ENCODE measurements around the gene ENOSF1.
"Not testable (repeated sequence)": the region's sequence is repeated elsewhere in the genome, so short reads cannot be mapped to it uniquely, and the experiment has no call there.

ENOSF1 gene, protein sequence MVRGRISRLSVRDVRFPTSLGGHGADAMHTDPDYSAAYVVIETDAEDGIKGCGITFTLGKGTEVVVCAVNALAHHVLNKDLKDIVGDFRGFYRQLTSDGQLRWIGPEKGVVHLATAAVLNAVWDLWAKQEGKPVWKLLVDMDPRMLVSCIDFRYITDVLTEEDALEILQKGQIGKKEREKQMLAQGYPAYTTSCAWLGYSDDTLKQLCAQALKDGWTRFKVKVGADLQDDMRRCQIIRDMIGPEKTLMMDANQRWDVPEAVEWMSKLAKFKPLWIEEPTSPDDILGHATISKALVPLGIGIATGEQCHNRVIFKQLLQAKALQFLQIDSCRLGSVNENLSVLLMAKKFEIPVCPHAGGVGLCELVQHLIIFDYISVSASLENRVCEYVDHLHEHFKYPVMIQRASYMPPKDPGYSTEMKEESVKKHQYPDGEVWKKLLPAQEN

DNA sequence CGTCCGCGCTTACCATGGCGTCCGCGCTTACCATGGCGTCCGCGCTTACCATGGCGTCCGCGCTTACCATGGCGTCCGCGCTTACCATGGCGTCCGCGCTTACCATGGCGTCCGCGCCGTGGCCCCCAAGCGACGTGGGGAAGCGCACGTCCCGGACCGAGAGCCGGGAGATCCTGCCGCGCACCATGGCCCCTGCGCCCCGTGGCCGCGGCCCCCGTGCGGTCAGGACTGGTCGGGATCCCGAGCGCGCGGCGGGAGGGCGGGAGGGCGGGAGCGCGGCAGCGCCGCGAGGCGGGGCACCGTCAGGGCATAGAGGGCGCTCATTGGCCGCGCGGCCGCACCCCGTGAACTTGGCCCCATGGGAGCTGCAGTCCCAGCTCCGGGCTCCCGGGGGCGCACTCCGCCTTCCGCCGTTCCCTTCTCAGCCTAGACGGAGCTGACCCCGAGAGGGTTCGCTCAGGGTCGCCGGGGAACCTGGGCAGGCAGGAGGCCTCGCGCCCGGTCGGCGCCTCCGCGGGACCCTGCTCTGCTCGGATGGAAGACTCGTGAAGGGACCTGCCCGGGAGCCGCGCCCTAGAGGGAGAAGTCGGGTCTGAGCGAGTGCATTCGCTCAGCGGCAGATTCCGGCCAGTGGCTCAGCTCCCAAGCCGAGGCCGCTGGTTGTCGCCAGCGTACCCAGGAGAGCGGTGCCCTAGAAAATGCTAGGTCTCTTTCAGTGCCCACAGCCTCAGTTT is at the start of gene ENOSF1:
ENOSF1 (minus strand) TSS at position 230 of the 734 bp plus-strand sequence; CDS start at position 187, 43 bp downstream.
- peak; percentile 82 for DNase-seq

DNA sequence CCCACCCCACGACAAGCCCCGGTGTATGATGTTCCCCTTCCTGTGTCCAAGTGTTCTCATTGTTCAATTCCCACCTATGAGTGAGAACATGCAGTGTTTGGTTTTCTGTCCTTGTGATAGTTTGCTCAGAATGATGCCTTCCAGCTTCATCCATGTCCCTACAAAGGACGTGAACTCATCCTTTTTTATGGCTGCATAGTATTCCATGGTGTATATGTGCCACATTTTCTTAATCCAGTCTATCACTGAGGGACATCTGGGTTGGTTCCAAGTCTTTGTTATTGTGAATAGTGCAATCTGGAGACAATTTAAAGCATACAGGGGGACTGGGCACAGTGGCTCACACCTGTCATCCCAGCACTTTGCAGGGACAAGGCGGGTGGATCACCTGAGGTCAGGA is 47.4 kb upstream of the ENOSF1 start:
- not testable (repeated sequence) for DNase-seq

DNA sequence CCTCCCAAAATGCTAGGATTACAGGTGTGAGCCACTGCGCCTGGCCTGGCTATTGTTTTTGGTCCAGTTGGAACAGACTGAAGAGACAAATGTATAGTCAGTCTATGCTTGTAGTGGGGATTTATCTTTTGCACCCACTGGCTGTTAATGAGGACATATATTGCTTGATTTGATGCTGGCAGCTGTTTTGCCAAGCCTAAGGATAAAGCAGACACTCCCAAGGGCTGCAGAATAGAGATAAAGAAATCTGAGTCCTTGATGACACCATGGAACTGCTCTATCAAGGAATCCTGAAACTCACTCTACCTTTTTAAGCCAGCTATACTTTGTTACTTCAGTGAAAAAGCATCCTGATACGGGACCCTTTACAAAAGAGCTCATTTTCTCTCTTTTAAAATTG is 43.1 kb upstream of the ENOSF1 start:
- DNase-seq = no peak

DNA sequence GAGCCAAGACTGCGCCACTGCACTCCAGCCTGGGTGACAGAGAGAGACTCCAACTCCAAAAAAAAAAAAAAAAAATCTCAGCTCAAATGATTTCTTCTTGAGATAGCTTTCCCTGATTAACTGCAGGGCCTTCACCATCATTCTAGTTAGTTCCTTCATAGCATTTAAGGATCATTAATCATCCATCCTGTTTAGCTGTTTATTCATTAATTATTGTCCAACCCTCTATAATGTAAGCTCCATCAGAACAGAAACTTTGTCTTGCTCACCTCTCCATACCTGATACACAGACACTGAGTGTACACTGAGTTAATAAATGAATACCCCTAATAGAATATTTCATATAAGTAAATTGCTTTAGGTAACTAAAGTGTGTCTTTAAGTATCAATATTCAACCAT is 42.2 kb upstream of the ENOSF1 start:
- DNase-seq = no peak

DNA sequence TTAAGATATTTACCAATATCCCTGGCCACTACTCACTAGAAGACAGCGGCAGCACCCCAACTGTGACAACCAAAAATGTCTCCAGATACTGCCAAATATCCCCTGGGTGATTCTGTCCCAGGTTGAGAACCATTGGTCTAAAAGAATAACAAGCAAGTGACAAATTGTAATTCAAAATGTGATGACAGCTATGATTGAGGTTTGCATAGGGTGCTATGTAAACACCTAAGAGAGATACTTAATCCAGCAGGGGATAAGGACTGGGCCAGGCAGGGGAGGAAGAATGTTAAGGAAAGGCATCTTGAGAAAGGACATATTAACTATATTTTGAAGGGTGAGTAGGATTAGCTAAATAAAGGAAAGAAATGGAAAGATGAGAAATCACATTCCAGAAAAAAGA is 38.0 kb upstream of the ENOSF1 start:
- no peak for DNase-seq

DNA sequence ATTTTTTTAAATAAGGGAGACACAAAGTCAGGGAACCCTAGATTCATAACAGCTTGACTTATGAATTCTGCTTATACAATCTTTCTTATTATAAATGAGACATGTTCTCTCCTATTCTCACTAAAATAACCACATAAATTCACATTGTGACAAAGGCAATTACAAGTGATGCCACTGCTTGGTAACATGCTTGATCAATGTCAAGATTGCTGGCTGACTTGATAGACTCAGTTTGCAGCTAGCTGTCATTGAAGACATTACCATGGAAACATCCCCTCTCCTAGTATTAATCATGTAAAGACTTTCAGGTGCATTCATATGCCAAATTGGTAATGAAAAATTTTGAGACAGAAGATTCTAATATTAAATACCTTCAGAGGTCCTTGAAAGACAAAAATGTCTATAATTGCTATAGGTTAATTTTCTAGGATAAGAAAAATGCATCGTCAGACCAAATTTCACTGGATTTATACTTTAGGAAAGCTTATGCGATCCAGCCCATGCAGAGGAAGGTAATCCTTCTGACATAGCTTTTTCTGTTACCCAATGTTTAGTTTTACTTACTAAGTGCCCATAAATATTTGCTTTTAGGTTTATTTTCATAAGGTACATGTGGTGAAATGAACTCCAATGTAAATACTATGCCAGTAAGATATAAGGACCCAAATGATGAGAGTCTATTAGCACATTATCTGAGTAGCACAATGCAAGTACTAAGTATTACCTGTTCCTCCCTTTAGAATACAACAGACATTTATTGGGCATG is 32.6 kb upstream of the ENOSF1 start:
- DNase-seq = no peak

DNA sequence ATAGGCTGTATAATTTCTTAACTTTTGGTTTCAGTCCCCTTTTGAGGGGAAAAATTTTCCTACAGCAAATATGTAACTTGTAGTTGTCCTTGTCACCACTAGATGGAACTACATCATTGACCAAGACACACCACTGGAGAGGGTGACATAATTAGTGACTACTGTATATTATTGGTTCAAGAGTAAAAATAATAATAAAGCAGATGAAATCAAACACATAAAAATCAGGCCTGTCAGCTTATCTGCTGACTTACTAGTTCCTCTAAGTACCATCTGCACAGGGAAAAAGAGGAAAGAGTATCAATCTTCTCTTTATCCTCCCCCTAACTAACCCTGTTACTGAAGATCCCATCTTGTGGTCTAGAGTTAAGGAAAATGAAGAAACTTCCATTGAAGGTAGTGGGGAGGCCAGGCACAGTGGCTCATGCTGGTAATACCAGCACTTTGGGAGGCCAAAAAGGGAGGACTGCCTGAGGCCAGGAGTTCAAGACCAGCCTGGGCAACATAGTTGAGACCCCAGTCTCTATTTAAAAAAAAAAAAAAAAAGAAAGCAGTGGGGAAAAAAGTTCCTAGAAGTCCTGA is 29.6 kb upstream of the ENOSF1 start:
- DNase-seq = no peak

DNA sequence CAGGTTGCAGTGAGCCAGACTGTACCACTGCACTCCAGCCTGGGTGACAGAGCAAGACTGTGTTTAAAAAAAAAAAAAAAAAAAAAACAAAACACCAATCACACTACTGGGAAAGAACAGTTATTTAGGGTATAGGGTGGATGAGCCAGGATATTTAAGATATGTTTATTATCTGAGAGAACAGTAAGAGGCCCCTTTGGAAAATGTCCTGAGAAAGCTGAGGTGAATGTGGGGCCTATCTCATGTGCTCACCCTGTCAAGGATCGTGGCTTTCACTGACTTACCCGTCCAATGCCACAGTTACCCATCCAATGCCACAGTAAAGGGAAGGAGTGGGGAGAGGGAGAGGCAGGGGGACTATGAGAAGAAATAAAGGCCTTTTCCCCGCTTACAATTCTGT is 19.9 kb upstream of the ENOSF1 start:
- no peak for DNase-seq

DNA sequence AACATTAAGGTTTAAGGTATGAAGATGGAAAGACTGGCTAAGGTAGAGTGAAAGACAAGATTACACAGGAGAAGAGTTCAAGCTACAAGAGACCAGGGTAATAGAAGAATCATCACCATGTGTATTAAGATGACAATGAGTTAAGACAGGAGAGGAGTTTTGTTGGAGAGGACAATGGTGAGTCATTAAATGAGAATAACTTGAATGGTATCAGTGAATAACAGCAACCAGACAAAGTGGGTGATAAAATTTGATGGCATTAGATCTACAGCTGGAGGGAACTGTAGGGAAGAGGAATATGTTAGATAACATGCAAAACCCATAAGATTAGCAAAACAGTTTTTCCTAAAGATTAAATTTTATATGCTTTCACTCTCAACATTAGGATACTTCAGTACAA is 18.8 kb upstream of the ENOSF1 start:
- DNase-seq = no peak

DNA sequence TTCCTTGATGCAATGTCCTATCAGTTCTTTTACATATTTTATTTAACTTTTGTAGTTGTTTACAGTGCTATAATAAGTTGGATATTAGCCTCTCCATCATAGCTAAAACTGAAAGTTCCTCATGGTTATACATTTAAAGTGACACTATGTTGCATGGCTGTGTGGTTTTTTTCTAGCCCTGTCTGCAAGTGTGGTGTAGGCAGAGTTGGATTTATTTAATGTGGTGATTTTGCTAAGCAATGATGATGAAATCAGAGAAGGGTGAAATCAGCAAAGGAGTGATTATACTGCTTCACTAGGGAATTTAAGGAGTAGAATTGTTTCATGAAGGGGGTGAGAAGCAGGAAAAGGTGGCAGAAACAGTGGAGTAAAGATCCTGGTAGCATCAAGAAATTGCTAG is 18.3 kb upstream of the ENOSF1 start:
- DNase-seq = no peak

DNA sequence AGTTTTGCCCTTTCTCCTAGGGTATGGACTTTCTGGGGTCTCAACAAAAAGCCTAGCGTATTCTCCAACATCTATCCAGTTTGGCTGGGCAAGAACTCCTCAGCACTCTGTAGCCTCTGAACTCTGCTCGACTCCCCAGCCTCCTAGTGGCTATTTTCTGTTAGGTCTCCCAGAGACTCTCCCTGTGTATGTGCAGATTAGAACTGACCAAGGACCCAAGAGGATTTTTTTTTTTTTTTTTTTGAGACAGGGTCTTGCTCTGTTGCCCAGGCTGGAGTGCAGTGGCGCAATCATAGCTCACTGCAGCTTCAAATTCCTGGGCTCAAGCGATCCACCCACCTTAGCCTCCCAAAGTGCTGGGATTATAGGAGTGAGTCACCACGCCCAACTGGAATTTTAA is 17.7 kb upstream of the ENOSF1 start:
- not testable (repeated sequence) for DNase-seq

DNA sequence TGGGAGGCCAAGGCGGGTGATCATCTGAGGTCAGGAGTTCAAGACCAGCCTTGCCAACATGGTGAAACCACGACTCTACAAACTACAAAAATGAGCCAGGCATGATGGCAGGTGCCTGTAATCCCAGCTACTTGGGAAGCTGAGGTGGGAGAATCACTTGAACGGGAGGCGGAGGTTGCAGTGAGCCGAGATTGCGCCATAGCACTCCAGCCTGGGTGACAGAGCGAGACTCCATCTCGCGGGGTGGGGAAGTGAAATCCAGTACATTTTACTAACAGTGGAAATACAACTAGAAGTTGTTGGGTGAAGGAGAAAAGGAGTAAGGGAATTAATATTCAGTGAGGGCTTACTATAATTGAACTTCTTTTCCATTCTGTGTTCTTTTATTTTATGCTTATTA is 13.2 kb upstream of the ENOSF1 start:
- no peak for DNase-seq

DNA sequence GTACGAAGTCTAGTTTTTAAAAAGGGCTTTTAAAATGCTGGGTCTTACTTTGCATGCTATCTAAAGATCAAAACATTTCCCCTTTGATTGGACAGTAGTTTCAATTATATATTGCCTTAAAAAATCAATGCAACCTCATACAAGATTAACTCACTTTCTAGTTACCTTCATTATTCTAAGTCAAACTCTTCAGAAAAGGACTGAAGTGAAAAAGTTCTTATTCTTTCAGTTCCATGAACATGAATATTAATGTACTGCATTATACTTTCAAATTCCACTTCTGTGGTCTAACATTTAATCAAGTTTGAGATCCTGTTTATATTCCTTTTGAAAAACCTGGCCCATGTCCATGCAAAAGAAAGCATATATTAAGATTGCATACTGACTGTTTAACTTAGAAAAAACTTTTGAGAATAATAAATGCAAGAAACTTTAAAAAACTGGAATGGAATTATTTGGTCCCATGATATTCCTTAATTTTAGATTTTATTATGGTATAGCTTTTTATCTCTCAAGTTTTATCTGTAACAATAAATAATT is 11.2 kb upstream of the ENOSF1 start:
- DNase-seq = no peak

DNA sequence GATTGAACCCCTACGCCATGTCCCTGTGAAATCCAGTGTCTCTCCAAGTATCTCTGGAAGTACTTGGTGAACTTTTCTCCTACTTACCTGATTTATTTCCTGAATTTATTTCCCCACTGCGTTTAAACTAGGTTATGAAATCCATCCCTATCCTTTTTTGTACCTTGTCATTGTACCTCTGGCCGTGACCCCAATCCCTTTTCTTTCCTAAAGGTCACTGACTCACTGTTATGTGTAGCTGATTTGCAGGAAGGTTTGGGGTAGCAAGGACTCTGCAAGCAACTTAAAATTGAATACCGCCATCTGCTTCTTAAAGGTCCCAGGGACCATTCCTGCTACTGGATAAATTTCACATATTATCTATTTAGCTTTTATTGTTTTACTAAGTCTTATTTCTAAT is 4.6 kb upstream of the ENOSF1 start:
- no peak for DNase-seq

DNA sequence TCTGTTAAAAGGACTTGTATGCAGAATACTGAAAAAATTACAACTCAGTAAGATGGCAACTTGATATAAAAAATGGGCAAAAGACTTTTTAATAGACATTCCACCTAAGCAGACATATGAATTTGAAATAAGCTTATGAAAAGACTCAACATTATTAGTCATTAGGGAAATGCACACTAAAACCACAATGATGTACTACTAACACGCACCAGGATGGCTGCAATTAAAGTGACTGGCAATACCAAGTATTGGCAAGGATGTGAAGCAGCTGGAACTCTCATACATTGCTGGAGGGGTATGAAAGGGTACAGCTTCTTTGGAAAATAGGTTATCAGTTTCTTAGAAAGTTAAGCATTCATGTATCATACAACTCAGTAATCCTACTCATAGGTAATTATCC is 3.2 kb upstream of the ENOSF1 start:
- DNase-seq = no peak

DNA sequence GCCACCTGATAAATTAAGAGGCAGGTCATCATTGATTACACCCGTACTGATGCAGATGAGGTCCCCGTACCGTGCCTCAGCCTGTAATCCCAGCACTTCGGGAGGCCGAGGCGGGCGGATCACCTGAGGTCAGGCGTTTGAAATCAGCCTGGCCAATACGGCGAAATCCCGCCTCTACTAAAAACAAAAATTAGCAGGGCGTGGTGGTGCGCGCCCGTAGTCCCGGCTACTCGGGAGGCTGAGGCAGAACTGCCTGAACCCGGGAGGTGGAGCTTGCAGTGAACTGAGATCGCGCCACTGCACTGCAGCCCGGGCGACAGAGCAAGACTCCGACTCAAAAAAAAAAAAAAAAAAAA is 683 bp upstream of the ENOSF1 start:
- no peak for DNase-seq

DNA sequence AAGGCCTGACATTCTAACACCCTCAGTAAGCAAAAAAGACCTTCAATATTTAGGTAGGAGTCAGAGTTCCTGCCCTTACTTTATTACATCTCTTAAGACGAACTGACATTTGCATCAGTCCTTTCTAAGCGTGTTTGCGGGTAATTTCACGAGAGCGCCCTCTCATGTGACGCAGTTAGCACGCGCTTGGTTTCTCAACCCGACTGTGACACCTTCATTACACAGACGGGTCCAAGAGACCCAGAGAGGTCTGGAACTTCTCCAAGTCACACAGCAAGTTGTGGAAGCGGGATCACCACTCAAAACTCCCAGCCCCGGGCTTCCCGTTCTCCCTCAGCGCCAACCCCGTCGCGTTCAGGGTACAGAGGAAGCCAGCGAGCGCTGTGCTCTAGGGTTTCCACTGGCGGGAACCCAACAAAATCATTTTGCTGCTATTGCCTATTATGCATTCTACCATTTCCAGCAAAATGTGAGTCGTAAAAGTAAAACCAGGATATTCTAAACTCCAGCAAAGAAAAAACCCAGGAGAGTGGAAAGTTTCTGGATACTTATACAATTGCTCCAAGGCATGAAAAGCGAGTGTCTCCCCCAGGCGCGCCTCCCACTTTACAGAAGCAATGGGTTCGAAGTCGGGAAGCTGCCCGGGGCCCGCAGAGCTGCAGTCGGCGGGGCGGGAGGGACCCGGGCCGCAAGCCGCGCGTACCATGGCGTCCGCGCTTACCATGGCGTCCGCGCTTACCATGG is 601 bp downstream of the ENOSF1 start:
- DNase-seq = peak; percentile 78

DNA sequence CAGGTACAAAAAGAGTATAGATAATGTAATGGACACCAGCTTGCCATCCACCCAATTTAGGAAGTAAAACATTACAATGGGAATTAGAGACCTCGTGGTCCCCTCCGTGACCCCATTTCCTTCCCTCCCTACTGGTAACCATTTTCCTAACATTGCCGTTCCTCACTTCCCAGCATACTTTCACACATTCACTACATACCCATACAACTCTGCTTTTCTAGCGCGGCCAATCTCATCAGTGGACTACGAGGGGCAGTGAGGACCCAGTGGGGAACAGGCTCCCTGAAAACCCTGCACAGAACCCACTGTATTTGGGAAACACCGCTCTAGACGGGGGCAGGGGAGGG is 1.1 kb downstream of the ENOSF1 start:
- DNase-seq = no peak

DNA sequence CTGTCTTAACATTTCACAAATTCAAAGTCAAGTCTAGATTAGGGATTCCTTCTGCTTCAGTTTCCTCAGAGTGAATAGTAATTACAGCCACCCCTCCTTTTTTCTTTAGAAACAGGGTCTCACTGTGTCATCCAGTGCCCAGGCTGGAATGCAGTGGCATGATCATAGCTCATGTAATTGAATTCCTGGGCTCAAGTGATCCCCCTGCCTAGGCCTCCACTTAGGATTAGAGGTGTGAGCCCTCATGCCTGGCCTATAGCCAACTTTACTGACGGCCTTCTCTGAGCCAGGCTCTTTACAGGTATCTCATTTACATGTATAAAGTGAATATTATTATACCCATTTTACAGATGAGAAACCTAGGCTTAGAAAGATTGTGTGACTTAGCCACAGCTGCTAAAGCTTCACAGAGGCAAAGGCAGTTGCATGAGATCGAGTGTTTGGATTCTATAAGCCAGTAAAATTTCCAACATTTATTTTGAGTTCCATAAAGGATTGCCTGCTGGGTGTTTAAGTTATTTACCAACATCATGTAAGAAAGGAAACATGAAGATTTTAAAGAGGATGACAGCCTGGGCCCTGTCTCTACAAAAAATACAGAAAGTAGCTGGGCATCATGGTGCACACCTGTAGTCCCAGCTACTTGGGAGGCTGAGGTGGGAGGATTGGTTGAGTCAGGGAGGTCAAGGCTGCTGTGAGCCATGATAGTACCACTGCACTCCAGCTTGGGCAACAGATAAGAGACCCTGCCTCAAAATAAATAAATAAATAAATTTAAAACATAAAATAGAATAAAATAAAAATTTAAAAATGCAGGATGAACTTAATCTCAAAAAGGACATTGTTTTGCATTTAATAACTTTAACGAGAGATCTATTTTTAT is 1.8 kb downstream of the ENOSF1 start:
- DNase-seq = no peak

DNA sequence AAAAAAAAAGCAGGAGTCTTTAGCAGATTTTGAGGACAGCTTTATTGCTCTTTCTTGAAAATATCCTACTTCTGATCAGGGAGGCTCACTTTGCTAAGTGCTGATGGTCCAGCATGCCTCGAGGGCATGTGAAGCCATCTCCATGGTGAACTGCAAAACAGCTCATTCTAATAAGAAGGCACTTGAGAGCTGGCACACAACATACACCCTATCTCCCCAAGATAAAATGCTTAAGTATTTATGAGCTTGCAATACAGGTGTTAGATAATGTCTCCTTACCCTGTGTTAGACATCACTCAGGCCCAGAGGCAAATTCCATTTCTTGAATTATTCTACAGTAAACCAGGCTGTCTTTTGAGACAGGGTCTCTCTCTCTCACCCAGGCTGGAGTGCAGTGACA is 2.7 kb downstream of the ENOSF1 start:
- DNase-seq = no peak

DNA sequence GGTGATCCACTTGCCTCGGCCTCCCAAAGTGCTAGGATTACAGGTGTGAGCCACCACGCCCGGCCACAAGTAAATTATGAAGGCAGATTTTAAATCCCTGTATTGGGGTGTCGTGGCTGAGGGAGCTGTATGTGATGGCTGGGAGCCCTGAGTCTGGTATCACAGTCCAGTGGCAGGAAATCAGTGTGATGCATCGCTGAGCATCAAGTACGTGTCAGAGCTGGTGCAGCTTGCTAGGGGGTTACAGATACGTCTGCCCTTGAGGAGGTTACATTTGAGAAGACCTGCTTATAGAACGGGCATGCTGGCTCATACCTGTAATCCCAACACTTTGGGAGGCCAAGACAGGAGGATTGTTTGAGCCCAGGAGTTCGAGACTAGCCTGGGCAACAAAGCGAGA is 4.3 kb downstream of the ENOSF1 start:
- DNase-seq = no peak
